GM21723 (cell line): ENCODE measurements around the gene HDAC3.

ENCODE experiments used
- ATAC-seq: cut with Tn5 transposase; IDR thresholded peaks from one replicate; pipeline ENCODE4 v1.9.1; 2021; ENCODE audit warnings: mild to moderate bottlenecking, moderate library complexity; ENCODE audit not compliant: unreplicated experiment

Gene HDAC3

GRCh38 chr5:141662028-141662427, 25.4 kb upstream of the HDAC3 start:
- no peak for ATAC-seq

DNA sequence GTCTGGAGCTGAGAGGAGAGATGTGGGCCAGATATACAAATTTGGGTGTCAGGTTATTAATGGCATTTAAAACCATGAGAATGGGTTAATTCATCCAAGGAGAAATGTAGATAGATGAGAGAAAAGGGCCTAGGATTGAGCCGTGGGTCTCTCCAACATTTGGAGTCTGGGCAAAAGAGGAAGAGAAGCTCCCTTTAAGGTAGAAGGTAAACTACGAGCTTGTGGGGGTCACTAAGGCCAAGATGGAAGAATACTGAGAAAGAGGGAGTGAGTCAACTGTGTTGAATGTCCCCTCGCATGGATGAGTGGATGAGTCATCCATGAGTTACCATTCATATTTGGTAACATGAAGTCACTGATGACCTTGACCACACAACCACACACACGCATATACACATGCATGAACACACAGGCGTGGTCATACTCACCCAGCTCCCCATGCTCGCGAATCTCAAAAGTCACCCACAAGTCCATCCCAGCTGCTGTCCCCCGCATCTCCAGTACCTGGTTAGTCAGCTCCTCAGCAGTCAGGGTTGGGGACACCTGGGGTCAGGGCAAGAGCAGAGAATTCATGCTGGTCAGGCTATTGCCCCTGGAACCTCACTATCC, 21.4 kb upstream of the HDAC3 start:
- peak; percentile 64 for ATAC-seq

- ATAC-seq = no peak
Observed at GRCh38 chr5:141657404-141657803, 20.8 kb upstream of the HDAC3 start.

DNA sequence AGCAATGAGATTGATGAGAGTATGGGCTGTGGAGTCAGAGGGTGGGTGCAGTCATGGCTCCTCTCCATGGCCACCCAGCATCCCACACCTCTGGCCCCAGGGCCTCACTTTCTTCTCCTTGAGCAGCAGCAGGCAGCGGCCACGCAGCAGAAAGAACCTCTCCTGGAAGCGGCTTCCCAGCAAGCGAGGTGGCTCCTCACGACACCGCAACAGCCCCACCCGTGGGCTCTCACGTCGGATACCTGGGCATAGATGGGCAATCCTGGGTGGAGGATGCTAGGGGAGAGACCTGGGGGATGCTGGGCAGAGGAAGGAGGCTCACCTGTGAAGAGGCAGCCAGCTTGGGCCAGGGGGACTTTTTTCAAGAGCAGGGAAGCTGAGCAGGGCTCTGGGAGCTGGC, 19.7 kb upstream of the HDAC3 start:
- ATAC-seq = no peak

DNA sequence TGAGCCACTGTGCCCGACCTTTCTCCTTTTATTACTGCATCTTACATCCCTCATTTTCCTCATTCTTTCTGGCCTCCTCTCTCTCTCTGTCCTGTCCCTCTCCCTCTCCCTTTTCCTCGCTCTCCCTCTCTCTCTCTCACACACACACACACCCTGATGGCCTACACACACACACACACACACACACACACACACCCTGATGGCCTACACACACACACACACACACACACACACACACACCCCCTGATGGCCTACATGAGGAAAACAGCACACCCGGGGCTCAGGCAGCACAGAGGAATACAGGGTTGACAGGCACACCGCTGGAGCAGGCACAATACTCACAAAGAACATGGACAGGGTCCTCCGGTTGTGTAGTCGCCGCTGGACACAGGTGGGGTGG, 18.4 kb upstream of the HDAC3 start:
- no peak for ATAC-seq

DNA sequence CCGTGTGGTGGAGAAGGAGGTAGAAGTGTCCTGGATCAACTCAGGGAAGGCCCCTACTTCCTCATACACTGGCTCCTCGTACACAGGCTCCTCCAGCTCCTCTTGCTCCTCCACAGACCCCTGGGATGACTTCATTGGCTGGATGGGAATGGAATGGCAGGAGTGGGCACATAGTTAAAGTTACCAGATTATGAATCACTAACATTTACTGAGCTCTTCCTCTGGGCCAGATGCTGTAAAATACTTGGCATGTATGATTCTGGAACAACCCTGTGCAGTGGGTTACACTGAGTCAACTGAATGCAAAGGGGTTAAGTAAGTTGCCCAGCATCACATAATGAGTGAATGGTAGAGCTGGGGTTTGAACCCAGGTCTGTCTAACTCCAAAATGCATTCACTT, 17.6 kb upstream of the HDAC3 start:
- ATAC-seq = no peak

DNA sequence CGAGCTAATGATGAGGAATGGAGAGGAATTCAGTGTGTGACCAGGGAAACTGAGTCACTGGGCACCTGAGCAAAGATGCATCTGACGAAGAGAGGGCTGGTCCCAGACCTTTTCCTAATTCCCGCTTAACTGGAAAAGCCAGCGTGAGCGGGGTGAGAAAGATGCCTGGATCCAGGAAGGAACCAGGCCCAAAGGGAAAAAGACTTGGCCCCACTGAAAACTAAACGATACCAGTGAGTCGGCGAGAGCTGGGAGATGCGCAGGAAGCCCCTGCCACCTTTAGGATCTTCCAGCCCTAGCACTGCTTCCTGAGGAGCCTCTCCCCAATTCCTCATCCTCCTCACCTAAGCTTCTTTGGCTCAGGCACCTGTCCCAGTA, 15.1 kb upstream of the HDAC3 start:
- ATAC-seq = no peak

DNA sequence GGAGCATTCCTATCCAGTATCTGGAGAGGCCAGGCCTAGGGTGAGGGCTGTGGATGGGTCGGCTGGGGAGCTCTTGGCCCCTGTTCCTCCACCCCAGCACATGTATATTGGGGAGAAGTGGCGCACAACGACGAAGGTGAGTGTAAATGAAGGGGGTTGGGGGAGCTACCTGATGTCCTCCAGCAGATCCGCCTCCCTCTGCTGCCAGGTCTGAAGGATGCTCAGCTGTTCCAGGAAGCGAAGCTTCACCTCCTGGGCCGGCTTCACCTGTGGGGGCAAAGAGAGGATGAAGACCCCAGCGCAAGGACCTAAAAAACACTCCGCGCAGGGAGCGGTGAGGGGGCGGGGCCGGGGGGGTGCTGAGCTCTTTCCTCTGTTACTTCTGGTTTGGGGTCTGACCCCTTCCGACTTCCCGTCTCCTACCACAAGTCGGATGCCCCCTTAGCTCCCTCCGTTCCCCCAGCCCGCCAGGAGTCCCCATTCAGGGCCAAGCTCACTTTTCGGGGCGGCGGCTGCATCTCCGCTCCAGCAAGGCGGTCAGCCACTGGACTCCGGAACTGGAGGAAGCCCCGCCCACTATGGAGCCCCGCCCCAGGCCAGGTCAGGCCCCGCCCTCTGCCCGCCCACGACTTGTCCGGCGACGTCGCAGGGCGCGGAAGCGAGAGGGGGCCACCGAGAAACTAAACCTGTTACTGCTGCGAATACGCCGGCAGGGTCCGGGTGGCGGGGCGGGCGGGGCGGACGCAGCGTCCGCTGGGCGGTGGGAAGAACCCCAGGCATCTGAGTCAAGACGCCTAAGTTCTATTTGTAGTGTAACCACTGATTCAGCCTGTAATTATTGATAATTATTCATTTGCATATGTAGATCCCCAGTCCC, 14.4 kb upstream of the HDAC3 start, which contains the start of gene FCHSD1:
Gene FCHSD1, minus strand, starts transcription at position 568 of the 877 bp plus-strand sequence. Its CDS starts 50 bp downstream, at position 518.
- ATAC-seq = peak; percentile 95

DNA sequence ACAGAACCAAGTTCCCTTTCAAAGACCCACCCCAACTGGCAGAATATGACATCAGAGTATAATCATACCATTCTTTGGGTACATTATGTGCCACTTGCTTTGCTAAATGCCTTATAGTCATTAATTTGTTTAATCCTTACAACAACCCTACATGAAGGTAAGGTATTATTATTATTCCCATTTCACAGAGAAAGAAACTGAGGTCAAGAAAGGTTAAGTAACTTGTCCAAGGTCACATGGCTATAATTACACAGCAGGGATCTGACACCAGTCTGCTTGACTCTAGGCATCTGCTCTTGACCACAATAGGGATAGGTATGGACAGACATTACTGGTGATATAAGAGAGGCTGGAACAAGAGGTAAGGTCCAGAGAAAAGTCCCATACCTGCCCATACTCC, 13.3 kb upstream of the HDAC3 start:
- no peak for ATAC-seq

DNA sequence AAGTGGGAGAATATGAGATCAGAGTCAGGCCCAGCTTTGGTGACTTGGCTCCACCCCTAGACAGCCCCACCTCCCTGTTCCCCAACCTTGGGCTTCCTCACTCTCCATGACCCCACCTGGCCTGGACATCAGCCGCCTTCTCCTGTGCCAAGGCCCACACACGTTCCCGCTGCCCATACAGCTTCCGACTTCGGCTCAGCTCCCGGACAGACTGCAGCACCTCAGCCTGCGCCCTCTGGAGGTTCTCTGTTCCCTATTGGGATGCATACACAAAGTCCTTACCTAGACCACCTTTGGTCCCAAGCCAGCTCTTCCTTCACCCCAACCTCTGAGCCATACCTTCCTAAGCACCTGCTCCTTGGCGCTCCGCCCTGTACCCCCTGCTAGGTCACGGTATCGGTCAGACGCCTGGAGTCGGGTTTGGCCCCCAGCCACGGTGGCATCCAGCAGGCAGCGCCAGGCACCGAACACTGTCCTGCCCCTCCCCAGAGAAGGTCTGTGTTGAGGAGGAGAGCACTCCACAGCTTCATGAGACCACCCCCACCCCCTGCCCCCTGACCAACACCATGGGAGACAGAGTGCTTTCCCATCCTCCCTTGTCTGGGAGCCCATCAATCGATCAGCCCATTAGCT, 12.5 kb upstream of the HDAC3 start:
- ATAC-seq = no peak

DNA sequence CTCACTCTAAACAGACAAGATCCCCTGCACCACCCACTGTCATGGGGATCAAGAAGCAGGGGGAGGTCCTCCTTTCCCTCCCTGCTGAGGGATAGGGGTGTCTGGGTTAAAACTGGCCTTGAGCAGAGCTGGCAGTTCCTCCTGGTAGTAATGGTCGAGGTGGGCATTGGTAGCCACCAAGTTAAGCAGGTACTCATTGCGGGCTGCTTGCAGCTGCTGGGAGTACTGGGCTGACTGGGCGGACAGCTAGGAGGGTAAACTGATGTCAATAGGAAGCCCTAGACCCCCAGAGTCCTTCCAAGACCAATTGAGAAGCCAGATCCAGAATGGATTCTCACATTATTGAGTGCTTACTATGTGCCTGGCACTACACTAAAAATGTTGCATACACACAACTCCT, 11.2 kb upstream of the HDAC3 start:
- no peak for ATAC-seq

DNA sequence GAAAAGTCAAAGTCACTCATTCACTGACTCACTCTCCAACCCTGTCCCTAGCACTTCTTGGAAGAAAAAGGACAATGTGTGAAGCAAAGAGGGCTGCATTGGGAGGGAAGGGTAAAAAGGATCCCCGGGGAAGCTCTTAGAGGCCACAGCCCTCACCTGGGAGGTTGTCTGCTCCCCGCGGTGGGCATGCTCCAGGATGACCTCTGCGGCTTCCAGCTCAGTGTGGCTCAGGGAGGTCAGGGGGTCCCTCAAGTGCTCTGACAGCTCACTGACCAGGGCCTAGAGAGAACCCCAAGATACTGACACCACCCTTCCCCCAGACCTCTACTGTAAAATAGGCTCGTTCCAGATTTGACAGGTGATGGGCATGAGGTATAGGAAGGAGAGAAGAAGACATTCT, 10.6 kb upstream of the HDAC3 start:
- no peak for ATAC-seq

- no peak for ATAC-seq
Observed at GRCh38 chr5:141646026-141646425, 9.4 kb upstream of the HDAC3 start.

DNA sequence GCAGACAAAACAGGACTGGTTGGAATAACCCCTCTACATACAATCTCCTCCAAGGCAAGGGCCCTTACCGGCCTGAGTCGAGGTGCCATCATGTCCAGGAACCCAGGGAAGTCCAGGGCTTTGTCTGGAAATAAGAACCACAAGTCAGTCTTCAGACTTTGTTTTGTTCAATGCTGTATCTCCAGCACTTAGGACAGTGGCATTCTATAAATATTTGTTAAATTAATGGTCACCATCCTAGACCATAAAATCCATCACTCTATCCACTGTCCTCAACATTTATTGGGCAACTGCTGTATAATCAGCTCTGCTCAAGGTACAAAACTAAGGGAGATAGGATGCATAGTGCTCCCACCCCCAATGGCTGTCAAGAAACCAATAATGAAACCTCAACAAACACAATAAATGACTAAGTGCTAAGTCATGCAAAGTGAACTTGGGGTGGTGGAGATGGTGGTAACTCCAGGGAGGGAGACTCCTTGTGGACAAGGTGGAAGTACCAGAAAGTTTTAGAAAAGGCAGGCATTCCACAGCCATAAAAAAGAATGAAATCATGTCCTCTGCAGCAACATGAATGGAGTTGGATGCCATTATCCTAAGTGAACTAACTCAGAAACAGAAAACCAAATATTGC, 5.1 kb upstream of the HDAC3 start:
- peak; percentile 38 for ATAC-seq

DNA sequence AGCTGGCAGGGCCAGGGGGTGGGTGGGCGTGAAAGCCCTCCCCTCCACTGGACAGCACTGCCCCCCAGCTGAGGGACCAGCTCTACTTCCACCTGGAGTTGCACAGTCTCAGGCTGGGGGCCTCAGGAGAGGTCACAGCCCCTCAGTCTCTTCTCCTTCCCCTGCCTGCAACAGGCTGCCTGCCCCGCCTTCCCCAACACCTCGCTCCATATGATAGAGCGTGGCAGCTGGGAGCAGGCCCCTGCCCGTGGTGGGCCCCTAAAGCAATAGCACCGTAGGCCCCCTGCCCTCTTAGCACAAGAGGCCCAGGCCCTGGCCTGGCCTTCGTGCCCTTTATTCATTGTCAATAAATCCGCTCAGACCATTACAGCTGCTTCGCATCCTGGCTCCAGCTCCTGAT, 4.0 kb upstream of the HDAC3 start:
- no peak for ATAC-seq

DNA sequence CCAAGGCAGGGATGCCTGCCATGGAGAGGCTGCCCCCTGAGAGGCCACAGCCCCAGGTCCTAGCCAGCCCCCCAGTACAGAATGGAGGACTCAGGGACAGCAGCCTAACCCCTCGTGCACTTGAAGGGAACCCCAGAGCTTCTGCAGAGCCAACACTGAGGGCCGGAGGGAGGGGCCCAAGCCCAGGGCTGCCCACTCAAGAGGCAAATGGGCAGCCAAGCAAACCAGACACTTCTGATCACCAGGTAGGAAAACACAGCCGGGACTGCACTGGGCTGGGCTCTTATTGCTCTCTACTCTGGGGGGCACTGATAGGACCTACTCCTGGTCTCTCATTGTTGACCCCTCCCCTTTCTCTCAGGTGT, 3.4 kb upstream of the HDAC3 start:
- no peak for ATAC-seq

GRCh38 chr5:141639357-141640050, 2.9 kb upstream of the HDAC3 start:
- ATAC-seq = no peak

DNA sequence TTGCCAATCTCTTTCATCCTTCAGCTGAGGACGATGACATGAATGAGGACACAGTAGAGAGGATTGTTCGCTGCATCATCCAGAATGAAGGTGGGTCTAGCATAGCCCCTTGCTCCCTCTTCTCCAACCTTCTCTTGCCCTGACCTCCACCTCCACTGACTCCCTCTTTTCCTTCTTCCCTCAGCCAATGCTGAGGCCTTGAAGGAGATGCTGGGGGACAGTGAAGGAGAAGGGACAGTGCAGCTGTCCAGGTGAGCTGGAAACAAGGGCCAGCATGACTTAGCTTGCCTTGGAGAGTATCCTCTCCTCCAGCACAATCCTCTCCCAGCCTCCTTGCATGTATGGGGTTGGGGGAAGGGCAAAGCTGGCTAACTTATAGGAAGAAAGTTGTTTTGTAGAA, 2.1 kb upstream of the HDAC3 start:
- no peak for ATAC-seq

DNA sequence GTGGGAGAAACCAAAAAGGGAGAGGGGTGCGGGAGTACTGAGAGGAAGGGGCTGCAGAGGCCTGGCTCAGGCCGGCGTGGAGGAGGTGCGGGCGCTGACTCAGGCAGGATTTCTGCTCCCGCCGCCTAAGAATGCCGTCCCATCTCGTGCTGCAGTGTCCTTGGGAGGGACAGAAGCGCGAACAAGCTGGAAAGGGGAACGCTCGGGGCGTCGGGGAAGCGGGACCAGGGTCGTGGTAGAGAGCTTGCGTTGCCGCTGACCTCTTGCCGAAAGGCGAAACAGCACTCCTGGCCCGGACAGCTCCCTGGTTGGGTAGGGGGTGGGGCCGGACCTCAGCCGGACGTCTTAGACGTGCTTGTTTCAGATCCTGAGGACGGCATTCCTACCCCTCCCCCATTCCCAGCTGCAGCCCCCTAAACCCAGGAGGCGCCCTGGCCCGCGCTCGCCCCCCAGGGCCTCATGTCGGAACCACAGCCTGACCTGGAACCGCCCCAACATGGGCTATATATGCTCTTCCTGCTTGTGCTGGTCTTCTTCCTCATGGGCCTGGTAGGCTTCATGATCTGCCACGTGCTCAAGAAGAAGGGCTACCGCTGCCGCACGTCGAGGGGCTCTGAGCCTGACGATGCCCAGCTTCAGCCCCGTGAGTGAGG, 1.2 kb upstream of the HDAC3 start:
- ATAC-seq = peak; percentile 27

- ATAC-seq = peak; percentile 23
Observed at GRCh38 chr5:141637123-141637766, 596 bp upstream of the HDAC3 start.
